K562 (cell line): ENCODE results near the gene ATG10. TPM values are rescaled to one million over a fixed set of nuclear protein-coding genes. Genes with fewer than 3 reads are reported as not detected.

Experiments used
- ATAC-seq: fragments of 200-7000 bp; cut with Tn5 transposase; 3 replicates; pipeline ENCODE4 v1.9.1; 2020; ENCODE audit warnings: moderate library complexity
- BruUV-seq: library from RNA; stranded (reverse); fragments of 400-500 nt; replicated peaks from 2 replicates; lab custom pipeline; 2021; lab: Mats Ljungman, UMichigan
- CTCF ChIA-PET: fragments of 300-600 bp; formaldehyde crosslinking; extraction: SDS; loops from one replicate; lab custom pipeline; 2021; ENCODE audit warnings: low intra/inter-chr PET ratio; lab: Yijun Ruan, JAX
- POLR2A ChIA-PET: fragments of 300-600, 350-650 bp; sonication (Branson Sonifier 250); formaldehyde crosslinking; extraction: SDS; loops from one replicate; lab custom pipeline; 2021; ENCODE audit warnings: antibody characterized with exemption, inconsistent platforms; lab: Yijun Ruan, JAX
- DNase-seq, 4 experiments: peaks; one replicate each; pipeline versions ENCODE4 v3.0.0 to v3.0.0-alpha.2; 2011 to 2018; ENCODE audit warnings: low spot score in 3 of 4, mixed read lengths in 3 of 4; ENCODE audit errors: extremely low read depth in 1 of 4
- FAIRE-seq: peaks from 2 replicates; lab custom pipeline; 2011; peaks lifted over from hg19 to GRCh38; lab: Jason Lieb, UNC
- H2AFZ ChIP-seq: 2 replicates; pipeline ENCODE4 v1.6.0; 2011; ENCODE audit warnings: low read depth, low read length, control low read depth, inconsistent platforms
- H3K27ac ChIP-seq: fragments of 200-600 bp; 3 replicates; pipeline ENCODE4 v1.8.0; 2011; ENCODE audit warnings: low read depth, mild to moderate bottlenecking, control low read depth, inconsistent platforms, low read length, moderate library complexity, mixed read lengths; ENCODE audit errors: extremely low read depth
- H3K27me3 ChIP-seq, 2 experiments: fragments of 300-600 bp in 1 of 2; 2 replicates in 1 of 2; 3 replicates in 1 of 2; pipeline versions ENCODE4 v1.6.0 to v1.8.0; 2011; ENCODE audit warnings: inconsistent platforms in 2 of 2, low read length in 2 of 2, mild to moderate bottlenecking in 1 of 2, mixed read lengths in 1 of 2, moderate library complexity in 1 of 2; ENCODE audit not compliant: control insufficient read depth in 2 of 2, insufficient read depth in 2 of 2
- H3K36me3 ChIP-seq: fragments of 300-600 bp; 3 replicates; pipeline ENCODE4 v1.8.0; 2011; ENCODE audit warnings: mild to moderate bottlenecking, low read length, inconsistent platforms; ENCODE audit not compliant: control insufficient read depth, insufficient read depth
- H3K4me1 ChIP-seq, 2 experiments: fragments of 200-600 bp in 1 of 2; replicated peaks in 1 of 2; 2 replicates in 1 of 2; 3 replicates in 1 of 2; pipeline versions ENCODE4 v1.5.1 to v1.8.0; 2011; ENCODE audit warnings: inconsistent platforms in 2 of 2, low read length in 2 of 2, mild to moderate bottlenecking in 1 of 2, mixed read lengths in 1 of 2, moderate library complexity in 1 of 2; ENCODE audit not compliant: control insufficient read depth in 2 of 2, insufficient read depth in 2 of 2
- H3K4me2 ChIP-seq: 2 replicates; pipeline ENCODE4 v1.6.1; 2011; ENCODE audit warnings: low read length, control low read depth, inconsistent platforms, mixed read lengths; ENCODE audit not compliant: insufficient read depth
- H3K4me3 ChIP-seq: fragments of 200-600 bp; sonication (generic), shearing (Covaris generic); 2 replicates; pipeline ENCODE4 v1.5.1; 2016; ENCODE audit warnings: control low read depth, inconsistent platforms
- H3K79me2 ChIP-seq: fragments of 200-600 bp; 3 replicates; pipeline ENCODE4 v1.8.0; 2011; ENCODE audit warnings: low read length, inconsistent platforms; ENCODE audit not compliant: control insufficient read depth, insufficient read depth
- H3K9ac ChIP-seq, 2 experiments: 2 replicates each; pipeline versions ENCODE4 v1.6.0 to v1.6.1; 2011; ENCODE audit warnings: low read depth in 2 of 2, low read length in 2 of 2, control low read depth in 1 of 2, inconsistent platforms in 1 of 2, mild to moderate bottlenecking in 1 of 2, mixed read lengths in 1 of 2; ENCODE audit not compliant: insufficient read depth in 1 of 2
- H3K9me1 ChIP-seq: one replicate; pipeline ENCODE4 v1.6.0; 2011; ENCODE audit warnings: inconsistent platforms, mild to moderate bottlenecking, low read length, moderate library complexity; ENCODE audit not compliant: control insufficient read depth, insufficient read depth
- H3K9me3 ChIP-seq: replicated peaks from 2 replicates; pipeline ENCODE4 v1.5.1; 2011; ENCODE audit warnings: low read depth, low read length, inconsistent platforms; ENCODE audit not compliant: control insufficient read depth, insufficient read depth
- H4K20me1 ChIP-seq: replicated peaks from 2 replicates; pipeline ENCODE4 v1.6.1; 2011; ENCODE audit warnings: low read length, inconsistent platforms, mixed read lengths; ENCODE audit not compliant: control insufficient read depth, insufficient read depth
- CCAR2 ChIP-seq: fragments of 200-400 bp; formaldehyde crosslinking; IDR thresholded peaks from 2 replicates; pipeline ENCODE4 v1.6.1; 2017; ENCODE audit warnings: mild to moderate bottlenecking, low read depth, low read length
- HCFC1 ChIP-seq: IDR thresholded peaks from 2 replicates; pipeline ENCODE4 v1.6.1; 2012; ENCODE audit warnings: low read depth, low read length, improper control_type of control experiment
- KLF6 ChIP-seq: fragments of 250-450 bp; sonication (Bioruptor Pico); IDR thresholded peaks from 2 replicates; pipeline ENCODE4 v1.4.0; 2020; ENCODE audit warnings: mild to moderate bottlenecking, moderate library complexity, borderline replicate concordance
- LARP7 ChIP-seq: fragments of 450-650 bp; IDR thresholded peaks from 2 replicates; pipeline ENCODE4 v1.6.1; 2016
- MTA2 ChIP-seq: fragments of 450-650 bp; IDR thresholded peaks from 2 replicates; pipeline ENCODE4 v1.6.1; 2016; ENCODE audit warnings: low read depth
- PCBP2 ChIP-seq: fragments of 200-400 bp; formaldehyde crosslinking; IDR thresholded peaks from 2 replicates; pipeline ENCODE4 v1.6.1; 2018; ENCODE audit warnings: low read length, low read depth, mild to moderate bottlenecking, moderate library complexity; ENCODE audit not compliant: poor library complexity, severe bottlenecking
- SMARCA4 ChIP-seq: fragments of 450-650 bp; IDR thresholded peaks from 2 replicates; pipeline ENCODE4 v1.6.1; 2016
- ZBTB8A ChIP-seq: fragments of 450-650 bp; IDR thresholded peaks from 2 replicates; pipeline ENCODE4 v1.6.1; 2018; ENCODE audit warnings: mild to moderate bottlenecking, moderate library complexity; ENCODE audit not compliant: partially characterized antibody
- ZC3H8 ChIP-seq: fragments of 450-650 bp; IDR thresholded peaks from 2 replicates; pipeline ENCODE4 v1.6.1; 2017
- ZKSCAN1 ChIP-seq: fragments of 150-350 bp; IDR thresholded peaks from 2 replicates; pipeline ENCODE4 v1.6.1; 2016; ENCODE audit warnings: low read depth, low read length
- ZNF3 ChIP-seq: fragments of 250-450 bp; sonication (Bioruptor Pico); IDR thresholded peaks from 2 replicates; pipeline ENCODE4 v1.5.0; 2021; ENCODE audit warnings: mild to moderate bottlenecking, moderate library complexity
- ZNF324 ChIP-seq: fragments of 250-450 bp; sonication (Bioruptor Pico); IDR thresholded peaks from 2 replicates; pipeline ENCODE4 v1.4.0; 2020; ENCODE audit warnings: mild to moderate bottlenecking
- in situ Hi-C: fragments of 300-500 bp; cut with MboI; formaldehyde crosslinking; loops from 4 replicates; pipeline ENCODE4 v1.15.0; 2018; ENCODE audit warnings: inconsistent platforms, mixed read lengths
- intact Hi-C: fragments of 100-400 bp; cut with micrococcal nuclease; formaldehyde crosslinking; loops from 2 replicates; pipeline ENCODE4 v1.14.2; 2022
- polyA plus RNA-seq, 8 experiments: library from polyadenylated mRNA; depleted of rRNA in 4 of 8; stranded (reverse) in 5 of 8; unstranded in 3 of 8; fragments of >200 nt; fragmentation: Nextera tagmentation in 2 of 8; fragmentation: Illumina TruSeq in 1 of 8; extraction: Ambion mirVana in 2 of 8; extraction: Trizol in 1 of 8; gene quantifications; 2 replicates each; pipeline versions ENCODE4 v1.2.1 to v1.2.3, GENCODE V29; 2011 to 2014; ENCODE audit warnings: inconsistent platforms in 1 of 8, missing spikeins in 1 of 8
- total RNA-seq, 7 experiments: library from RNA; depleted of rRNA in 6 of 7; stranded (reverse); fragments of >200 nt in 6 of 7; fragmentation: Illumina TruSeq in 2 of 7; extraction: Trizol in 2 of 7; gene quantifications; 2 replicates each; pipeline versions ENCODE4 v1.2.1 to v1.2.3, GENCODE V29; 2011 to 2021; ENCODE audit warnings: low replicate concordance in 1 of 7
- TF ChIP-seq, protein P1 (sequence below), 3 experiments: IDR thresholded peaks in 2 of 3; conservative IDR thresholded peaks in 1 of 3; 2 replicates each; pipeline ENCODE4 v1.5.1; 2011 to 2012; ENCODE audit warnings: low read length in 3 of 3, mild to moderate bottlenecking in 3 of 3, control low read depth in 2 of 3, improper control_type of control experiment in 1 of 3, inconsistent platforms in 1 of 3, low read depth in 1 of 3, mixed read lengths in 1 of 3, moderate library complexity in 1 of 3; ENCODE audit not compliant: insufficient read depth in 2 of 3
- TF ChIP-seq, protein P2 (sequence below): fragments of 250-450 bp; sonication (Bioruptor Pico); IDR thresholded peaks from 2 replicates; pipeline ENCODE4 v1.4.0; 2020; ENCODE audit warnings: mild to moderate bottlenecking, moderate library complexity
- TF ChIP-seq, protein P3 (sequence below): sonication (generic); formaldehyde crosslinking; IDR thresholded peaks from 2 replicates; pipeline ENCODE4 v1.8.1; 2023; ENCODE audit warnings: mild to moderate bottlenecking, missing genetic modification reagents
- TF ChIP-seq, protein P4 (sequence below): sonication (generic); formaldehyde crosslinking; IDR thresholded peaks from 2 replicates; pipeline ENCODE4 v1.8.0; 2022; ENCODE audit warnings: mild to moderate bottlenecking, missing genetic modification reagents

Gene ATG10
- total and polyA plus RNA-seq, 9 of the 15 experiments (the other 6 are each of a cell fraction or from before 2014, with no cell fraction given), result 7.0 to 18.8 (median 14.6) TPM

DNA sequence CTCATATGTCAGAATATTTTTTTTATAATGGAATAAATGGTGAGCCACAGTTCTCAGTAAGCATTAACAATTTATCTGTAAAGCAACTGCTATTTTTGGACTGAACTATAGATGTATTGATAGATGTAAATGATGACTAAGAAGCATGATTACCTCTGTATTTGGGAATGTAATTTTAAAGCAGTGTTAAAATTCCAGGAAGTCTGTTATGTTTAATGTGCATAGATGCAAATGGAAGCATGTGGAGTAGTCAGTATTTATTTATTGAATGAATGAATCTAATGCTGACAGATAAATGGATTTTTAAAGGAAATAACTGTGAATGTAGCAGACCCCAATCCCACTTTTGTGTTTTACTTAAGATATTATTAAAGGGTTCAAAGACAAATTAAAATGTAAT is 95.0 kb downstream of the ATG10 start:
- Histone ChIP-seq H3K27me3 (no peaks in the 10 kb centered on the region), H3K79me2 (no peaks in the 10 kb centered on the region), H3K4me3 (no peak overlapping the region), H4K20me1 (no peaks in the 10 kb centered on the region), H3K9ac (no peak overlapping the region), H3K9me1 (no peaks in the 10 kb centered on the region), H3K27ac (no peak overlapping the region), H3K4me2 (no peak overlapping the region), H3K4me1 (no peaks in the 10 kb centered on the region), H3K36me3 (no peaks in the 10 kb centered on the region), H3K9me3 (no peaks in the 10 kb centered on the region), H2AFZ (no peak overlapping the region)
- FAIRE-seq (peak; percentile 11), DNase-seq (no peak), ATAC-seq (no peak)
- BruUV-seq, result no TSS peak
- intact Hi-C loops, result no loop called here
- CTCF ChIA-PET, result no interaction called here
- TF ChIP-seq ZNF324 (no peak), CCAR2 (no peak), ZC3H8 (no peak), SMARCA4 (no peak), KLF6 (no peak), HCFC1 (no peak), LARP7 (no peak), ZBTB8A (no peak), PCBP2 (no peak), ZNF3 (CRISPR knock-in tag) (no peak), MTA2 (no peak), ZKSCAN1 (no peak)
- TF ChIP-seq, protein P1, sequence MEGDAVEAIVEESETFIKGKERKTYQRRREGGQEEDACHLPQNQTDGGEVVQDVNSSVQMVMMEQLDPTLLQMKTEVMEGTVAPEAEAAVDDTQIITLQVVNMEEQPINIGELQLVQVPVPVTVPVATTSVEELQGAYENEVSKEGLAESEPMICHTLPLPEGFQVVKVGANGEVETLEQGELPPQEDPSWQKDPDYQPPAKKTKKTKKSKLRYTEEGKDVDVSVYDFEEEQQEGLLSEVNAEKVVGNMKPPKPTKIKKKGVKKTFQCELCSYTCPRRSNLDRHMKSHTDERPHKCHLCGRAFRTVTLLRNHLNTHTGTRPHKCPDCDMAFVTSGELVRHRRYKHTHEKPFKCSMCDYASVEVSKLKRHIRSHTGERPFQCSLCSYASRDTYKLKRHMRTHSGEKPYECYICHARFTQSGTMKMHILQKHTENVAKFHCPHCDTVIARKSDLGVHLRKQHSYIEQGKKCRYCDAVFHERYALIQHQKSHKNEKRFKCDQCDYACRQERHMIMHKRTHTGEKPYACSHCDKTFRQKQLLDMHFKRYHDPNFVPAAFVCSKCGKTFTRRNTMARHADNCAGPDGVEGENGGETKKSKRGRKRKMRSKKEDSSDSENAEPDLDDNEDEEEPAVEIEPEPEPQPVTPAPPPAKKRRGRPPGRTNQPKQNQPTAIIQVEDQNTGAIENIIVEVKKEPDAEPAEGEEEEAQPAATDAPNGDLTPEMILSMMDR (IDR thresholded peaks at IDR 0.05 in 2 of 3, conservative IDR thresholded peaks at IDR 0.05 in 1 of 3; ENCODE audit: insufficient read depth in 2 of 3, low read depth in 1 of 3, low read length in 3 of 3), result no peak
- TF ChIP-seq, protein P2, sequence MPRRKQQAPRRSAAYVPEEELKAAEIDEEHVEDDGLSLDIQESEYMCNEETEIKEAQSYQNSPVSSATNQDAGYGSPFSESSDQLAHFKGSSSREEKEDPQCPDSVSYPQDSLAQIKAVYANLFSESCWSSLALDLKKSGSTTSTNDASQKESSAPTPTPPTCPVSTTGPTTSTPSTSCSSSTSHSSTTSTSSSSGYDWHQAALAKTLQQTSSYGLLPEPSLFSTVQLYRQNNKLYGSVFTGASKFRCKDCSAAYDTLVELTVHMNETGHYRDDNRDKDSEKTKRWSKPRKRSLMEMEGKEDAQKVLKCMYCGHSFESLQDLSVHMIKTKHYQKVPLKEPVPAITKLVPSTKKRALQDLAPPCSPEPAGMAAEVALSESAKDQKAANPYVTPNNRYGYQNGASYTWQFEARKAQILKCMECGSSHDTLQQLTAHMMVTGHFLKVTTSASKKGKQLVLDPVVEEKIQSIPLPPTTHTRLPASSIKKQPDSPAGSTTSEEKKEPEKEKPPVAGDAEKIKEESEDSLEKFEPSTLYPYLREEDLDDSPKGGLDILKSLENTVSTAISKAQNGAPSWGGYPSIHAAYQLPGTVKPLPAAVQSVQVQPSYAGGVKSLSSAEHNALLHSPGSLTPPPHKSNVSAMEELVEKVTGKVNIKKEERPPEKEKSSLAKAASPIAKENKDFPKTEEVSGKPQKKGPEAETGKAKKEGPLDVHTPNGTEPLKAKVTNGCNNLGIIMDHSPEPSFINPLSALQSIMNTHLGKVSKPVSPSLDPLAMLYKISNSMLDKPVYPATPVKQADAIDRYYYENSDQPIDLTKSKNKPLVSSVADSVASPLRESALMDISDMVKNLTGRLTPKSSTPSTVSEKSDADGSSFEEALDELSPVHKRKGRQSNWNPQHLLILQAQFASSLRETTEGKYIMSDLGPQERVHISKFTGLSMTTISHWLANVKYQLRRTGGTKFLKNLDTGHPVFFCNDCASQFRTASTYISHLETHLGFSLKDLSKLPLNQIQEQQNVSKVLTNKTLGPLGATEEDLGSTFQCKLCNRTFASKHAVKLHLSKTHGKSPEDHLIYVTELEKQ (CRISPR knock-in tag), result no peak
- TF ChIP-seq, protein P3, sequence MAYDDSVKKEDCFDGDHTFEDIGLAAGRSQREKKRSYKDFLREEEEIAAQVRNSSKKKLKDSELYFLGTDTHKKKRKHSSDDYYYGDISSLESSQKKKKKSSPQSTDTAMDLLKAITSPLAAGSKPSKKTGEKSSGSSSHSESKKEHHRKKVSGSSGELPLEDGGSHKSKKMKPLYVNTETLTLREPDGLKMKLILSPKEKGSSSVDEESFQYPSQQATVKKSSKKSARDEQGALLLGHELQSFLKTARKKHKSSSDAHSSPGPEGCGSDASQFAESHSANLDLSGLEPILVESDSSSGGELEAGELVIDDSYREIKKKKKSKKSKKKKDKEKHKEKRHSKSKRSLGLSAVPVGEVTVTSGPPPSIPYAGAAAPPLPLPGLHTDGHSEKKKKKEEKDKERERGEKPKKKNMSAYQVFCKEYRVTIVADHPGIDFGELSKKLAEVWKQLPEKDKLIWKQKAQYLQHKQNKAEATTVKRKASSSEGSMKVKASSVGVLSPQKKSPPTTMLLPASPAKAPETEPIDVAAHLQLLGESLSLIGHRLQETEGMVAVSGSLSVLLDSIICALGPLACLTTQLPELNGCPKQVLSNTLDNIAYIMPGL (CRISPR knock-in tag), result no peak
- TF ChIP-seq, protein P4, sequence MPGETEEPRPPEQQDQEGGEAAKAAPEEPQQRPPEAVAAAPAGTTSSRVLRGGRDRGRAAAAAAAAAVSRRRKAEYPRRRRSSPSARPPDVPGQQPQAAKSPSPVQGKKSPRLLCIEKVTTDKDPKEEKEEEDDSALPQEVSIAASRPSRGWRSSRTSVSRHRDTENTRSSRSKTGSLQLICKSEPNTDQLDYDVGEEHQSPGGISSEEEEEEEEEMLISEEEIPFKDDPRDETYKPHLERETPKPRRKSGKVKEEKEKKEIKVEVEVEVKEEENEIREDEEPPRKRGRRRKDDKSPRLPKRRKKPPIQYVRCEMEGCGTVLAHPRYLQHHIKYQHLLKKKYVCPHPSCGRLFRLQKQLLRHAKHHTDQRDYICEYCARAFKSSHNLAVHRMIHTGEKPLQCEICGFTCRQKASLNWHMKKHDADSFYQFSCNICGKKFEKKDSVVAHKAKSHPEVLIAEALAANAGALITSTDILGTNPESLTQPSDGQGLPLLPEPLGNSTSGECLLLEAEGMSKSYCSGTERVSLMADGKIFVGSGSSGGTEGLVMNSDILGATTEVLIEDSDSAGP (CRISPR knock-in tag), result no peak
- in situ Hi-C loops, result no loop called here
- POLR2A ChIA-PET, result no interaction called here
